Testis (tissue), 2 donors: Measurements from ENCODE around the gene BGLAP.

Source experiments
- CTCF ChIP-seq, 3 experiments: fragments of 450-650 bp in 2 of 3; fragments of 200-600 bp in 1 of 3; sonication (generic) in 1 of 3; IDR thresholded peaks; one replicate each; pipeline ENCODE4 v1.5.1; 2016 to 2019; ENCODE audit warnings: antibody characterized with exemption in 3 of 3, mild to moderate bottlenecking in 2 of 3, moderate library complexity in 1 of 3
- POLR2A ChIP-seq: fragments of 450-650 bp; IDR thresholded peaks from one replicate; pipeline ENCODE4 v1.6.1; 2017; ENCODE audit warnings: antibody characterized with exemption, mild to moderate bottlenecking, moderate library complexity

GRCh38 chr1:156225677-156226014 is 16.3 kb upstream of the BGLAP start:
- TF ChIP-seq CTCF (IDR thresholded peaks at IDR 0.05) = no peak
- no peak for TF ChIP-seq POLR2A
